Stimulated activated CD8-positive, alpha-beta memory T cell treated with anti-CD3 and anti-CD28 coated beads, Interleukin-15, amount 100 ng/mL, for 4 hours (primary cell): ENCODE measurements around the gene KIF18A.
"Not testable (repeated sequence)": the region's sequence is repeated elsewhere in the genome, so short reads cannot be mapped to it uniquely, and the experiment has no call there.

Source experiments
- DNase-seq, 2 donors: peaks; one replicate each; pipeline ENCODE4 v3.0.0-alpha.2; 2020; ENCODE audit warnings: low read depth in 2 of 2

KIF18A gene

DNA sequence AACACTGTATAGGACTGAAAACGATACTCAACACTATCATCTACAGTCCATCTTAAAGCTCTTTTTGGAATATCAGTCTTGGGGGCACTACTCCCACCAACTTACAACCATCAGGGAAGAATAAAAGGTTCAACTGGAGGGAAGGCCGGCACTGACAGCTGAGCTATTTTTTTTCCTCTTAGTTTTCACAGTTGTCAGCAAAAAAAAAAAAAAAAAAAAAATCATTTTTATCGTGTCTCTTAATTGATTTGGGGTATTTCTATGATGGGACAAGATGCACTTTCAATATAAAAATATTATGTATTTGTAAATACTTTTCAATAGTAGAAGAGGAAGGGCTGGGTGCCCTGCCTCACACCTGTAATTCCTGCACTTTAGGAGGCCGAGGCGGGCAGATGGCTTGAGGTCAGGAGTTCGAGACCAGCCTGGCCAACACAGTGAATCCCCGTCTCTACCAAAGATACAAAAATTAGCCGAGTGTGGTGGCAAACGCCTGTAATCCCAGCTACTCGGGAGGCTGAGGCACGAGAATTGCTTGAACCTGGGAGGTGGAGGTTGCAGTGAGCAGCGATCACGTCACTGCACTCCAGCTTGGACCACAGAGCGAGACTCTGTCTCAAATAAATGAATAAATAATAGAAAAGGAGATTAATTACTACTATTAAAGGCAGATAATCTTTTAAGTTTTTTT is 1.5 kb downstream of the KIF18A start:
- no peak for DNase-seq

DNA sequence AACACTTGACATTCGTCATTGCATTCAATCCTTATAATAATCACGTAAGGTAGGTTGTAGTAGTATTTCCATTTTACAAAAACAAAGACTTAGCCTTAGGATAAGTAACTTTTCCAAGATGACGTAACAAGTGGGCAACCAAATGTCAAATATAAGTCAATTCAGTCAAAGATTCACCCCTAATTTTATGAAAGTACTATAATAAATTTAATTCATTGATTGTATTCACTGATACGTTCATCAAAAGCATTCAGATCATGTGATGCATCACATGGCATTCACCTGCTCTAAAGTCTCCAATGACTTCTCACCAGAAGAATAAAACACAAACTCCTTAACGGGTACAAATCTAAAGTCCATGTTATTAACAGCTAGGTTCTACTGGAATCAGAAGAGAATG is 2.1 kb downstream of the KIF18A start:
- DNase-seq, result no peak

GRCh38 chr11:28104984-28105383 is 3.0 kb downstream of the KIF18A start:
- no peak for DNase-seq

DNA sequence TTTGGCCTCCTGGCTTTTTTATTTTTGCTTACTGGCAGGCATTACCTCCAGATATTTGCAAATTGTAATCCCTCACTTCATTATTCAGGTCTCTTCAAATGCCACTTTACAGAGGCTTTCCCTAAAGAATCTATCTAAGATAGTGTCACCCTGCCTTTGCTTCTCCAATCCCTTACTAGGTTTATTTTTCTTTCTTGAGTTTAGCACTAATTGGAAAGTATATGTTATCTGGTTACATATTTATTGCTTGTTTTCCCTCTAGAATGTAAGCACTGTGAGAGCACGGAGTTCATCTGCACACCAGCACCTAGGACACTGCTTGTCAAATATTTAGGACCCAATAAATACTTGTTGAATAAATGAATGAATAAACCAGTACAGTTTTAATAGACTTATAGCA is 3.5 kb downstream of the KIF18A start:
- DNase-seq, result no peak

DNA sequence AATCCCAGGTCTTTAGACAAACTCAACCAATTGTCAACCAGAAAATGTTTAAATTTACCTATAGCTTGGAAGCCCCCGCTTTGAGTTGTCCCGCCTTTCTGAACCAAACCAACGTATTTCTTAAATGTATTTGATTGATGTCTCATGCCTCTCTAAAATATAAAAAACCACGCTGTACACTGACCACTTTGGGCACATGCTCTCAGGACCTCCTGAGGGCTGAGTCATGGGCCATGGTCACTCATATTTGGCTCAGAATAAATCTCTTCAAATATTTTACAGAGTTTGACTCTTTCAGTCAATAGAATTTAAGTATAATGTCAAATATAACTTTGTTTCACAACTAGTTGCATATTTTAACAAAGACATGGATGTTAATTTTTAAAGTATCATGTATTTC is 5.7 kb downstream of the KIF18A start:
- DNase-seq, result not testable (repeated sequence)

DNA sequence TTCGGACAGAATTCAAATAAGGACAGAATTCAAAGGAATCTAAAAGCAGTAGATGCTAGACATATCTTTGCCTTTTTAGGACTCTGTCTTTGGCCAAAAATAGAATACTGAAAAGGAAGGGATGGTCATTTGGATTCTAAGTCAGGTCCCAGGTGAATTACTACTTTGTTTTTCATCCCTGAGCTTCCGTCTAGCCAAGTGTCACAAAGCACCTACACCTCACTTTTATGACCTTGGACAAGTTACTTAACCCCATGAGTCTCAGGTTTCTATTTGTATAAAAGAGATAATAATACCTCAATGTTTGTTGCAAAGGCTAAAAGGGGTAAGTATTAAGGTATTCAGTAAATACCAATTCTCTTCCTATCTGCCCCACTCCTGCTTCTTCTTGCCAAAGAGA is 7.3 kb downstream of the KIF18A start:
- DNase-seq, result no peak

DNA sequence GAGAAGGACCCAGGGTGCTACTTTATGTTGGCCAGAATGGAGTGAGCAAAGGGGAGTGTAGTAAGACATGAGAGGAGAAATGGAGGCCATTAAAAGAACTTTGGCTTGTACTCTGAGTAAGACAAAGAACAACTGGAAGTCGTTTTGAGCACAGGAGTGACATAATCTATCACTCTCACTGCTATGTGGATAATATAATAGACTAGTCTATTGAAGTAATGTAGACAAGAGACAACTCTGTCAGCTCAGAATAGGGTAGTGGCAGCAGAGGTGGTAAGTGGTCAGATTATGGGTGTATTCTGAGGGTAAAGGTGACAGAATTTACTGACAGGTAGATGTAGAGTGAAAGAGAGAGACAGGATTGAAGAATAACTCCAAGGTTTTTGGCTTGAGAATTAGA is 8.2 kb downstream of the KIF18A start:
- no peak for DNase-seq

DNA sequence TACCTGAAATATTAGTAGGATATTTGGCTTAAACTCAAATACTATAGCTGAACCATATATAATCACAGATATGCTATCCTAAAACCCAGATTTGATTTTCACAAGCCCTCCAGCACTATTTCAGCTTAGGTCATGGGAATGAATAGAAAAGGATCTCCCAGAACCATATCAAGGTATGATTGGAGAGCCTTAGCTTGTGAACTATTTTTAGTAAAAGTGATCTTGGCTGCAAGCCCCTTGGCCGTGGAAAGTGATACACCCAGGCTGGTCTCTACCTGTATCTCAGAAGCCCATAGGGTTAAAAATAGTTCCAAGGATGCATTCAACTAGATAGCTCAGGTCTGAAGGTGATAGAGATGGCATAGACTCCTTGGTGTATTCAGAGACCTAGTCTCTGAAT is 9.7 kb downstream of the KIF18A start:
- DNase-seq, result no peak

DNA sequence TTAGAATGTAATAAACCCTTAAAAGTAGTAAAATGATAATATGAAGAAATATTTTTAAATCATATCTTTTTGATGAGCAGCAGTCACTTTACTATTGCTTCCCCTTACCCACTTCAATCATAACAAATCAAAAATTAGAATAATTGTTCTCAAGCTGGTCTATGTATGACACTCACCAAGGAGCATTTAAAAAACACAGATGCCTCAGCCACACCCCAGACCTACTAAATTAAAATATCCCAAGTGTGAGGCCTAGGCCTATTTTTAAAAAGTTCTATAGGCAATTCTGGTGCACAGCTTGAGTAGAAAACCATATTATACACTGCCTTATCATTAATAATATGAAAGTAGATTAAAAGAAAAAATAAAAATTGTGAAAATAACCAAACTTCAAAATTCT is 15.2 kb downstream of the KIF18A start:
- no peak for DNase-seq

GRCh38 chr11:28090052-28090749 is 17.8 kb downstream of the KIF18A start:
- no peak for DNase-seq

DNA sequence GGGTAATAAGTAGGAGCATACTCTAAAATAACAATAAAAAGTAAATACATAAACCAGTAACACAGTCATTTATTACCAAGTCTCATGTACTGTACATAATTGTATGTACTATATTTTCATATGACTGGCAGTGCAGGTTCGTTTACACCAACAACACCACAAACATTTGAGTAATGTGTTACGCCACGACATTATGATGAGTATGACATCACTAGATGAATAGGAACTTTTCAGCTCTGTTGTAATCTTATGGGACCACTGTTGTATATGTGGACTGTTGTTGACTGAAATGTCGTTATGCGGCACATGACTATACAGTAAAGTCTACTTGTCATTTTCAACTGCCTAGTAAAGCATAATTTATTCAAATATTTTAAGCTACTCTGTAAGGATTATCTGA is 18.6 kb downstream of the KIF18A start:
- DNase-seq, result no peak

DNA sequence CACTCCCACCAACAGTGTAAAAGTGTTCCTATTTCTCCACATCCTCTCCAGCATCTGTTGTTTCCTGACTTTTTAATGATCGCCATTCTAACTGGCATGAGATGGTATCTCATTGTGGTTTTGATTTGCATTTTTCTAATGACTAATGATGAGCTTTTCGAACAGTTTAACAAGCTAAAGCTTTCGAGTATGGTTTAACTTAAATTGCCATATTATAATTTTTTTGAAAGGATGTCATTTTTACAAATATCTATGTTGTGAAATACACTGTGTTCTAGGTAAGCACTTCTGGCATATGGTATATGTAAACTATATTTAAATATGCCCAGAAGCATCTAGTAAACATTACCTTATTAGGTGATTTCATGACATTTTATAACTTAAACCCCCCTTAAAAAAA is 20.3 kb downstream of the KIF18A start:
- not testable (repeated sequence) for DNase-seq

- not testable (repeated sequence) for DNase-seq
Observed at GRCh38 chr11:28087192-28087591, 20.8 kb downstream of the KIF18A start.

DNA sequence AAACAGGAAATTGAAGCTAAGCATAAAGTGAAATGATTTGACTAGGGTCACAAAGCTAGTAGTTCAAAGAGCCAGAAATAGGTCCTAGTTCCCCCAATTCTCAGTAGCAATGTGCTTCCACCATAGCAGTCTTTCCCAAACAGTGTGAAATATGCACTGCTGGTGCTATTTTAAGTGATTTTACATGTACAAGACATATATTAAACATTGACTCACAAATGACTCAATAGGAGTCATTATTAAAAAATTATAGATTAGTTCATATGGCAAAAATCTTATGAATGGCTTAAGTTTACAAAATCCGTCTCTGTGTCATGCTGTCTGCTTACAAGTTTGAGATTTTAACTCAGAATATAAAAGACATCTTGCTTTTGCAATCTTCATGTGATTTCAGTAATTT is 21.4 kb downstream of the KIF18A start:
- no peak for DNase-seq

DNA sequence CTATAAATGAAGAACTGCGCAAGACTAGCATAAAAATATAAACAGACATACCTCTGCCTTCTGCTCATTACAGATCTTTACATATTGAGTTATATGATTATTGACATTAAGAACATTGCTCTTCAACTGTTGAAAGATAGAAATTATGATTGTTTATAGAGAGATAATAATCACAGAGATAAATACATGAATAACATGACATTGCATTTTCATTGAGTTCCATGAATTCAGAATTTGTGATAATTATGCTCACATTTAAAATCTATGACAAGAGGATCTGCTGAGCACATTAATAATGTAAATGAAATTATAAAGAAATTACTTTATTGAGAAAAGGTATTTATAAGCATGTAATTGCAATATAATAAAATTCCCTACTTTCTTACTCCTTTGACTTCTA is 24.8 kb downstream of the KIF18A start:
- no peak for DNase-seq

- no peak for DNase-seq
Observed at GRCh38 chr11:28077521-28077920, 30.4 kb downstream of the KIF18A start.

- no peak for DNase-seq
Observed at GRCh38 chr11:28072321-28072720, 35.6 kb downstream of the KIF18A start.

DNA sequence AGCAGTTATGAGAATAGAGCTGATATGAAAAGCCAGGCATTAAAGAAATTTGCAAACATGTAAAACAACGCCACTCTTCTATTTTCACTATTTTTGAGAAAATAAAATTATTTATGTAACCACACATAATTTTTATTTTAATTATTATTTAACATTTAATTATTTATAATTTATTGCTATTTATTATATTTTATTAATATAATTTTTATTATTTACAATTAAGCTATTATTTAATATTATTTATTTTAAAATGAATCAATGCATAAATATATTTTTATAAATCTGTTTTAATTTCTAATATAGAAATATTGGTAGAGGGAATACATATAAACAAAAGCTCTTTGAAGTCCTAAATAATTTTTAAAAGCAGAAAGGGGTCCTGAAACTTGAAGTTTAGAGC is 36.7 kb downstream of the KIF18A start:
- DNase-seq, result no peak

DNA sequence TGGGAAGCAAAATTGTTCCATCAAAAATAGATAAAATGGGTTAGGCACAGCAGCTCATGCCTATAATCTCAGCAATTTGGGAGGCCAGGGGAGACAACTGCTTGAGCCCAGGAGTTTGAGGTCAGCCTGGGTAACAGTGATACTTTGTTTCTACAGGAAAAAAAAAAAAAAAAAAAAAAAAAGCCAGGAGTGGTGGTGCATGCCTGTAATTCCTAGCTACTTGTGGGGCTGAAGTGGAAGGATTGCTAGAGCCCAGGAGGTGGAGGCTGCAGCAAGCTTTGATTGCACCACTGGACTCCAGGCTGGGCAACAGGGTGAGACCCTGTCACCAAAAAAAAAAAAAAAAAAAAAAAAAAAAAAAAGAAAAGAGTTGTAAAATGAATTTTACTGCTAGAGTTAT is 49.6 kb downstream of the KIF18A start:
- no peak for DNase-seq

GRCh38 chr11:28054821-28055220 is 53.1 kb downstream of the KIF18A start:
- no peak for DNase-seq

DNA sequence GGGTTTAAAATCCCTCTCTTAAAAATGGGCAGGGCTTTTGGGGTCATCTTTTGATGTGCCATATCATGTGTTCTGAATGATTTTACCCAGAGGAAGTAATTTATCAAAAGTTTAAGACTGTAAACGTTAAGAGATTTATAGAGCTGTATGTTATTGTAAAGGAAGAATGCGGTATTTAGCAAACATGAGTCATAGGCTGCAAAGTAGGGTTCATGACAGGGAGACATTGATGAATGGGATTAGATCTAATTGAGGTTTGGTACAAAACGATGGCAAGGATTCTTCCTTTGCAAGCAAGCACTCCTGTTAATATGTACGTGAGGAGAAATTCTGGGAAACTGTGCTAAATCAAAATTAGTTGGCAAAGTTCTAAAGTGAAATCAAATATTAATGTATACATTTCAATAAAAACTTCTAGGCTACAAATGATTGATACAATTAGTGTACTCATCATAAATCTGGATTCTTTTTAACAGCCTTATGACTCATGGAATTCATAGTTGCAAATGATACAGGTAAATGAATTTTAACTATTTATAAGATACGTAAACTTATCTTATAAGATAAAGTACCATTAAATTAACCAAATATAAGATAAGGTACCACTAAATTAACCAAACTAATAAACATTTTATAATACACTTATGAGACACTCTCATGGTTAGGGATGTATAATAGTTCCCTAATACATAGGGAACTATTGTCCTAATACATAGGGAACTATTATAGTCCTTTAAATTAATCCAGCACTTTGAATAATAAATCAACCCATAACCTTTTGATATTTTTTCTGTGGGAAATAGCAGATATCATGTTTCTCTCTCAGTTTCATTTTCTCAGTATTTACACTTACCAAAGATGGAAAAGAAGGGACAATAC is 58.4 kb downstream of the KIF18A start:
- no peak for DNase-seq

DNA sequence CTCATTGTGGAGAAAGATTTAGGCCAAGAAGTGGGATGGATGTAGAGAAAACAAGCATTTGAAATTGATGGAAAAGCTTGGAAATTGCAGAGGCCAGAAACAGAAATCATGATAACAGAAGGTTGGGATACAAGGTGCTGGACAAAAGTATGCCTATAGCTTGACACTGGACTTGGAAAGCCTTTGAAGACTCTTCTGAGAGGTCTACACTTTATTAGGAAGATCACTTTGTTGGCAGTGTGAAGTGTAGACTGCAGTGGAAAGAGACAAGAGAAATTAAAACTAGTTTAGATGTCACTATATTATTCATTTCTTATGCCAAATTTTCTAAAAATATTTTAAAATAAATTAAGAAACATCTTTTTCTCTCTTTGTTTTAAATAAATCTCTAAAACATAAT is 59.1 kb downstream of the KIF18A start:
- no peak for DNase-seq
